ENCODE results near the gene SPO11. TPM values are rescaled to one million over a fixed set of nuclear protein-coding genes. Genes with fewer than 3 reads are reported as not detected.

Gene SPO11
- total RNA-seq, 1 experiment from 2014 or later: not detected

- H4K5ac ChIP-seq (ENCODE audit: insufficient read length, low read depth, low read length): no peak overlapping the region
- Mint-ChIP-seq H3K9me3 (no peaks in the 10 kb centered on the region), H3K27me3 (ENCODE audit: low read depth) (no peaks in the 10 kb centered on the region), H3K4me3 (no peak overlapping the region), H3K27ac (peak overlapping the region; percentile 65 to 90 (median 70); a peak in 6 of 7 replicates), H3K4me1 (peaks cover 9 to 10% of the 10 kb centered on the region in 2 experiments), H3K36me3 (ENCODE audit: insufficient read depth in 1 of 3, low read depth in 3 of 3) (peaks cover 56 to 89% (median 89%) of the 10 kb centered on the region in 3 experiments)
- no peaks in the 10 kb centered on the region for H3K79me1 ChIP-seq (ENCODE audit: insufficient read depth, low read depth, low read length, poor library complexity, severe bottlenecking)
- H4K20me1 ChIP-seq (ENCODE audit: control insufficient read depth, insufficient read depth, insufficient read length): no peaks in the 10 kb centered on the region
- H3K9me3 ChIP-seq (ENCODE audit: control insufficient read depth, low read depth, low read length): no peaks in the 10 kb centered on the region
- no peak overlapping the region for H2BK15ac ChIP-seq (ENCODE audit: low read depth, low read length)
- no peak overlapping the region for H3K18ac ChIP-seq (ENCODE audit: insufficient read length, low read depth, low read length)
- H4K91ac ChIP-seq (ENCODE audit: insufficient read length, low read depth, low read length): no peak overlapping the region
- no peak overlapping the region for H3K23ac ChIP-seq (ENCODE audit: insufficient read length, low read depth, low read length)
- no peak overlapping the region for H3K56ac ChIP-seq (ENCODE audit: insufficient read length, low read depth, low read length)
- no peak overlapping the region for H2BK12ac ChIP-seq (ENCODE audit: insufficient read length, low read depth, low read length)
- H3K4me1 ChIP-seq (ENCODE audit: insufficient read depth, low read length): no peaks in the 10 kb centered on the region
- no peak overlapping the region for H3K4me2 ChIP-seq (ENCODE audit: insufficient read depth, insufficient read length, low read length)
- H3K27ac ChIP-seq (ENCODE audit: insufficient read length, low read depth, low read length): no peak overlapping the region
- H3K4ac ChIP-seq (ENCODE audit: low read depth, low read length): no peak overlapping the region
- no peak overlapping the region for H2BK5ac ChIP-seq (ENCODE audit: insufficient read length, low read length)
- no peak overlapping the region for H3K9ac ChIP-seq (ENCODE audit: extremely low read depth, insufficient read length, low read length)
- H2AFZ ChIP-seq (ENCODE audit: low read length): no peak overlapping the region
- H3K23me2 ChIP-seq (ENCODE audit: insufficient read length, low read depth, low read length, poor library complexity, severe bottlenecking): no peaks in the 10 kb centered on the region
- no peak for TF ChIP-seq CTCF (conservative IDR thresholded peaks at IDR 0.05)
- no peaks in the 10 kb centered on the region for H3K27me3 ChIP-seq (ENCODE audit: insufficient read depth, low read length)
- no peak overlapping the region for H3T11ph ChIP-seq (ENCODE audit: low read length)
- H3K79me2 ChIP-seq (ENCODE audit: insufficient read depth, low read length): no peaks in the 10 kb centered on the region
- DNase-seq: no peak
- H2AK5ac ChIP-seq (ENCODE audit: insufficient read length, low read length): no peak overlapping the region
- no CpG with 5 or more reads among the region's 14 CpGs for WGBS (ENCODE audit: extremely low coverage, insufficient read length, low lambda C conversion rate)
- H2BK120ac ChIP-seq (ENCODE audit: low read depth, low read length, poor library complexity, severe bottlenecking): no peak overlapping the region
- no peak overlapping the region for H2BK20ac ChIP-seq (ENCODE audit: low read depth, low read length, poor library complexity, severe bottlenecking)
- H3K14ac ChIP-seq (ENCODE audit: insufficient read depth, low read length): no peak overlapping the region
- no peak overlapping the region for H4K8ac ChIP-seq (replicated peaks; ENCODE audit: insufficient read length, low read depth, low read length)
Measured at GRCh38 chr20:57374931-57375651, 45.5 kb downstream of the SPO11 start.

Measured in H9 (cell line).